Inferior parietal cortex (tissue), 1 donor: ENCODE data around the gene MREG.
"Not testable (repeated sequence)": the region's sequence is repeated elsewhere in the genome, so short reads cannot be mapped to it uniquely, and the experiment has no call there.

ENCODE experiments used
- DNase-seq: peaks from one replicate; pipeline ENCODE4 v3.0.0-alpha.2; 2016; ENCODE audit errors: extremely low spot score

Gene MREG

DNA sequence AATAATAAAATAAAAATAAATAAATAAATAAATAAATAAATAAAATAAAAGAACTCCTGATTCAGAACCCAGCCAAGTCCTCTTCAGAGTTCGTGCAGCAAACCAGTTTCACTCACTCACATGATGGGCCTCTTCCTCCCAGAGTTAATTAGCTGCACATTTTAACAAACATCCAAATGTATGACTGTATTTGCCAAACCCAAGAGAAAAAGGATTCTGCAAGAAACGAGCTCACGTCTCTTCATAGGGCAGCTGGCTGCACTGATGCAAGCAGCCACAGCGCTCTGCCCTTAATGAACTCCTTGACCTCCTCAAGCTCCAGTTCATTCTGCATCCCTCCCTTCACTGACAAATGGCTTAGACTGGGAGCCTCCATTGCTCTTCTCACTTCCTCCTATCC lies 55.1 kb downstream of the MREG start:
- DNase-seq, result no peak

DNA sequence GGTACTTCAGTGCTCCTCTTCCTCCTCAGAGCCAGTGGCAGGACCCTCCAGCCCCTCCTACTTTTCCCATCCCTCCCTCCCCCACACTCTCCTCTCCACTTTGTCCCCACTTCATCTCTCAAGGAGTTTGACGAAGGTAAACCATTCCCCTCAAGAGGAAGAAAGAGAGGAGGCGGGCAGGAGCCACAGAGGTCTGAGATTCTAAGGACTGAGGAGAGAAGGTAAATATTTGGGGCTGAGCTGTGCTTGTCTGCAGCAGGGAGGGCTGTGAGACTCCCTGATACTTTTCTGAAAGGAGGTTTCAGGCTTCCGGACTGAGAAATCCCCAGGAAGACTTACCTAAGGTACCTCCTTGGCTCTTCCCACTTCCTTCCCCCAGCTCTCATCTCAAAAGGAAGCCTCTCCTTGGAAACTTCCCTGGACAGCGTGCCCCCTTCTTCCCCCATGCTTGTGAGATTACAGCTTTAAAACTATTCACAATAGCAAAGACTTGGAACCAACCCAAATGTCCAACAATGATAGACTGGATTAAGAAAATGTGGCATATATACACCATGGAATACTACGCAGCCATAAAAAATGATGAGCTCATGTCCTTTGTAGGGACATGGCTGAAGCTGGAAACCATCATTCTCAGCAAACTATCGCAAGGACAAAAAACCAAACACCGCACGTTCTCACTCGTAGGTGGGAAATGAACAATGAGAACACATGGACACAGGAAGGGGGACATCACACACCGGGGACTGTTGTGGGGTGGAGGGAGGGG lies 55.8 kb downstream of the MREG start:
- not testable (repeated sequence) for DNase-seq

DNA sequence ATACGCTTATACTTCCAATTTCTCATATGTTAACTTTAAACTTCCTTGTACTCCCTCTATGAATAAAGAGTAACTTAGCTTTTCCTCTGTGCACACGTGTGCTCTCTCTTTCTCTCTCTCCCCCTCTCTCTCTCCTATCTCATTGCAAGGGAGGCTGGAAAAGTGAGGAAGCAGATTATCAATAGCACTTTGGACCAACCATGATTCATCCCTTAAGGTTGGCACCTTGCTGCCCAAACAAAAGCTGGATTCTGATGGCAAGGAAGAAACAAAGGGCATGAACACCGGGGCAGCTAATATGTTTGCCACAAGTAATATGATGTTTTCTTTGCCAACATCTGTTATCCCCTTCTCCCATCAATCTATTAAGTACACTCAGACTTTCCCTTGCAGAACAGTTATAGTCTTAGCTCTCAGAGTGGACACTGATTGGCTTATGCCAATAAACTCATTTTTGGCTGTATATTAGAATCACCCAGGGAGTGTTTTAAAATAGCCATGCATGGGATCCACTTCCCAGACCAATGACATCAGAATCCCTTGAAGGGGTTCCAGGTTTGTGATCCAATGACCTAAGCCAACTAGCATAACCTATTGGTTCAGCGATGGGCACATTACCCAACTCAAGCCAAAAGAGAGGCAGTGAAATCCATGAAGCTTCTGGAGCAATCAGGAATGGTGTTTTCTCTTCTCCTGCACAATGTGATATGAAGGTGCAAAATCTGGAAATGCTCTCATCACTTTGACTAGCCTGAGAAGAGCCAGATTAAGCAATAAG lies 60.3 kb downstream of the MREG start:
- no peak for DNase-seq

GRCh38 chr2:215951558-215951957 lies 61.8 kb downstream of the MREG start:
- DNase-seq, result no peak

GRCh38 chr2:215949991-215950404 lies 63.4 kb downstream of the MREG start:
- DNase-seq, result peak; percentile 62

GRCh38 chr2:215948051-215948450 lies 65.3 kb downstream of the MREG start:
- DNase-seq, result no peak

DNA sequence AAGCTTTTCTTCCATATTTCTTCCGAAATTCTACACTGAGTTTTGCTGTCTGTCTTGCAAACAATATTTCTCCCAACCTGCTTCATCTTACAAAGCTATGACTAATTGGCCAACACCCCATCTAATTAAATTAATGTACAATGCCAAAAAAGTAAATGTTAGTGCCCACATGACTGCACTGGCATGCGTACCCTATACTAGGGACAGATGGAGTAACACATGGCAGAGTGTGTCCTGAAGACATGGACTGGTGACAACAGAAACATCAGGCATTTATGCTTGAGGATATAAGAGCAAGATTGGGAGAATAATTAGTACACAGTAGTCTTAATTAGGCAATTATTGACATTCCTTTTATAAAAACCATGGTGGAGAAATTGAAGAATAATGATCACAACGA lies 66.8 kb downstream of the MREG start:
- DNase-seq, result no peak

GRCh38 chr2:215942194-215942593 lies 71.2 kb downstream of the MREG start:
- no peak for DNase-seq

DNA sequence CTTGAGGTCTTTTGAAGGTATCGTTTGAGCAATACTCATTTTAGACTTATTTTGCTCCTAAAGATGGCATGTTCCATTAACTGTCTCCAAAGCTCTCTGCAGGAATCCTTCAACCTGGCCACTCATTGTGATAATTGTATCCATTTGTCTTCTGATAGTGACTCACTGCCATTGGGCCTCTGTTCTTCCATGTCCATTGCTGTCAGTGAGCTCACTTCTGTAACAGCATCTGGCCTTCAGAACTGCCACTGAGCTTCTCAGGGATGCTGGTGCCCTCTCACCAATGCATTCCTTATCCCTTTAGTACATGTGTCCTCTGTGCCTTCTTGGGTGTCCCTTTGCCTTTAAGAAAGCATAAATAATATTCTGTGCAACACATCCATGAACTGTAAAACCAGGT lies 71.6 kb downstream of the MREG start:
- no peak for DNase-seq

DNA sequence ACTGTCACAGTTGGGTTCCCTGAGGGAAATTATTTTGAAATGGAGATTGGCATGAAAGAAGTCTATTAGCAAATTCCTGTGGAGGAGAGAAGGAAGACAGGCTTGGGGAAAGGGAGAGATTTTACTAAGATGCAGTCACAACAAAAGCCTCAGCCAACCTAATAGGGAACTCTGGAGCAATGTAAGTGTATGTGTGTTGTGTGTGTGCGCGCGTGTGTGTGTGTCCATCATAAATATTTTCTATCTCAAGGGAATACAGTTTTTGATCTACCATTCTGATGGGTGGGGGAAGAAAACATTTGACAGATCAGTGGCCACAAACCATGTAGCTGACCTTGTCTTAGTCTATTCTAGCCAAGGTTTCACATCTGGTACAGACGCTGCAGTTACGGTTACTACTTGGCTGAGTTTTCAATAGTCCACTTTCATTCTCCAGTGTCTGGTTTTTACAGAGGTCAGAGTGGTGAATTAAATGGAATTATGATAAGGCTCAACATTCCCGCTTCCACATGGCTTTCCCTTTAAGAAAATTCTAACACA lies 72.6 kb downstream of the MREG start:
- no peak for DNase-seq

GRCh38 chr2:215937190-215937589 lies 76.2 kb downstream of the MREG start:
- no peak for DNase-seq

- no peak for DNase-seq
Measured at GRCh38 chr2:215933151-215933550, 80.2 kb downstream of the MREG start.

GRCh38 chr2:215931256-215931903 lies 82.0 kb downstream of the MREG start:
- peak; percentile 91 for DNase-seq

DNA sequence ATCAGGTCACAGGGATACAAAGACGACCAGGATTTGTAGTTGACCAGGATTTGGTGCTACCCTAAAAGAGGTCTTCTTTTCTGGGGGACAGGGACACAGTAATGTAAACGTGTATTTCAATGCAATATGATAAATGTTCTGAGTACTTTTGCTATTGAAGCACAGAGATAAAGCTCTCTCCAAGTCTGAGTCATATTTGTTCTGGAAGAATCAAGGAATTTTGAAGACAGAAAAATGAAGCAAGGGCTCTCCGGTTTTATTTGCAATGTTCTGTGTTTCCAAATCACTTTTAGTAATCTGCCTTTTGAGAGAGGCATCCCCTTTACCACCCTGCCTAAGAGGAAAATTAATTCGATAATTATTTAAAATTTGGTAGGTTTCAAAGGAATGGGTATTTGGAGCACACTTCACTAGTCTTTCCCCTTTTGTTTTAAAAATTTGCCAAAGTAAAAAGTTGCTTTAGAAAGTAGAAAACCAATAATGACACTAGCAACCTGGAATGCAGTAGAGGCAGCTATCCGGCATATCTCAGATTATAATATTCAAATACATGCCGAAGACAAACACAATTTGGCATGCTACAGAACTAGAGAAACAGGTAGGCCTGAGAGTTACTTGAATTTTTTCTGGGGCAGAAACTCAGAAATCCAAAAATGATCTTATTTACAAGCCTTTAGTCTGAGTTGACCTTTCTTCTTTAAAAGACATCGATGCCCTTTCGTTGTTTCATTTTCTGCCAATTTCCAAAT lies 82.7 kb downstream of the MREG start:
- no peak for DNase-seq

GRCh38 chr2:215929602-215930335 lies 83.6 kb downstream of the MREG start:
- no peak for DNase-seq

GRCh38 chr2:215928086-215928485 lies 85.3 kb downstream of the MREG start:
- DNase-seq, result no peak

- DNase-seq, result not testable (repeated sequence)
Measured at GRCh38 chr2:215926992-215927391, 86.4 kb downstream of the MREG start.

DNA sequence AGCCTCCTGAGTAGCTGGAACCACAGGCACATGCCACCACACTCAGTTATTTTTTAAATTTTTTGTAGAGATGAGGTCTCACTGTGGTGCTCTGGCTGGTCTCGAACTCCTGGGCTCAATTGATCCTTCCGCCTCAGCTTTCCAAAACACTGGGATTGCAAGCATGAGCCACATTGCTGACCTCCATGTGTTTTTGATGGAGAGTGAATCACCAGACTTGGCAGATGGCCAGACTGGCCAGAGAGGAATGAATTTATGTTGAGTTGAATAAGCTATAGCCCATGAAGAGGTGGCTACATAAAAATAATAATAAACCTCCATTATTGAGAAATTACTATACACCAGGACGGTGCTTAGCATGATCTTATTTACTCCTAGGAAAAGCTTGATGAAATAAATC lies 91.5 kb downstream of the MREG start:
- DNase-seq, result no peak

GRCh38 chr2:215920244-215921100 lies 92.9 kb downstream of the MREG start:
- peak; percentile 82 for DNase-seq

GRCh38 chr2:215919624-215920243 lies 93.6 kb downstream of the MREG start:
- DNase-seq, result no peak
